DMS114 treated with DMSO at 0.1 percent for 48 hours (cell line): ENCODE data around the gene SRA1.

Experiments used
- DNase-seq: peaks from one replicate; lab custom pipeline; 2025; ENCODE audit not compliant: unreplicated experiment; lab: John Stamatoyannopoulos, UW

SRA1 gene

GRCh38 chr5:140571105-140571504, 13.8 kb upstream of the SRA1 start:
- no peak for DNase-seq

GRCh38 chr5:140570488-140570887, 13.2 kb upstream of the SRA1 start:
- DNase-seq, result no peak

GRCh38 chr5:140570058-140570457, 12.8 kb upstream of the SRA1 start:
- no peak for DNase-seq

DNA sequence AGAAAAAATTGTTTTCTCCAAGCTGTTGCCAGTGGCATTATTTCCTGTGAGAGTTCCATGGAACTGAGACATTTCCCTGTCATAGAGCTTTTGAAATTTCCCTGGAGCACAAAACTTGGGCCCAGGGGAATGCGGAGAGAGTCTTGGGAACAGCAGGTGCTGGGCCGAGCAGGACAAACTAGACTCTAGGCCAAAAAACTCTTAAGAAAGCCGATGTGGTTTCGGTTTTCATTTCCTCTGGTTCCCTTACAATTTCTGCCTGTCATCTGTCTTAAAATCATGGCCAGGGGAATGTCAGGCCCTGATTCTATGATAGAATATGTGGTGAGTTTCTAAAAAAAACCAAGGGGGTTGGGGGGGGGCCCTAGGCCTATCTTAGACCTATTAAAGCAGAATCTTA, 11.9 kb upstream of the SRA1 start:
- no peak for DNase-seq

- no peak for DNase-seq
These were observed 11.3 kb upstream of the SRA1 start for GRCh38 chr5:140568443-140569063.

- no peak for DNase-seq
These were observed 10.6 kb upstream of the SRA1 start for GRCh38 chr5:140567871-140568270.

- no peak for DNase-seq
These were observed 10.0 kb upstream of the SRA1 start for GRCh38 chr5:140567136-140567818.

DNA sequence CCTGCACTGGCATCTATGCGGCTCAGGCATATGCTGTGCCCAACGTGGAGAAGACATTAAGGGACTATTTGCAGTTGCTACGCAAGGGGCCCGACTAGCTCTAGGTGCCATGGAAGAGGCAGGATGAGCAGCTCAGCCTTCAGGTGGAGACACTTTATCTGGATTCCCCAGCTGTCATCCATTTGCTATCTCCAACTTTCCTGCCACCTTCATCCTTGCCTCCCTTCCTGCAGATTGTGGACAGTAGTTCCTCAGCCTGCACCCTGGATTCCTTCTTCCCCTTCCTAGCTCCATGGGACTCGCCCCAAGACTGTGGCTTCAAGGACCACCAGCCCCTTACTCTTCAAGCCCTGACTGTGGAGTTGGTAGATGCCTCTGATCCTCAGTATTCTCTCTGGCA, 9.4 kb upstream of the SRA1 start:
- no peak for DNase-seq

- DNase-seq, result no peak
These were observed 8.5 kb upstream of the SRA1 start for GRCh38 chr5:140565780-140566095.

DNA sequence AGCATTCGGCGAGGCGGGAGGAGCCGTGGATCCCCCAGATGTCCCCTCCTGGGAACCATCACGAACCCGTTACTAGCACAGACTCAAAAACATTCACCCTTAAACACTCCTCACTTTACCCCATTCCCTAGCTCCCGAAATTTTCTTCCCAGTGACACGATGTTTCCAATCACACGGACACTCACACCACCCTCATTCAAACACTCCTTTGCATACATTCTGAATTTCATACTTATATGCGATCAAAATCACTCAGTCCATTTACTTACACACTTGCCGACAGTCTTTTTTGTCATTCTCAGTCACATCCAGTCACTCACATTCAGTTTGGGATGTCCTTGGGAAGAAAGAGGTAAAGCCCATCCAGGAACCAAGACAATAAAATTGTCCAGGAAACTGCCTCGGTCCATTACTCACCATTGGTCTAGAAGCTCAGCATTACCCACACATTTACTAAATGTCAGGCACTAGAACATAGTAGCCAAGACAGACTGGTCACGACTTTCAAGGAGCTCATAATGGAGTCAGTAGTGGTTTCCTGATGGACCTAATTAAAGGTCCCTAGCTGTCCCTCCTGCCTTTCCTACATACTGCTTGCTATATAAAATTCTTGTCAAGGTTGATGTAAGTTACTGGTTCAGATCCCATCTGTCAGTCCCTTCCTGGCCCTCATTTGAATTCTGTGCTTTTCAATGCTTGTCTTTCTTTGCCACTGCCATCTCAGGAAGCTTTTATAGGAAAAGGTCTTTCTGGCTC, 7.9 kb upstream of the SRA1 start:
- no peak for DNase-seq

DNA sequence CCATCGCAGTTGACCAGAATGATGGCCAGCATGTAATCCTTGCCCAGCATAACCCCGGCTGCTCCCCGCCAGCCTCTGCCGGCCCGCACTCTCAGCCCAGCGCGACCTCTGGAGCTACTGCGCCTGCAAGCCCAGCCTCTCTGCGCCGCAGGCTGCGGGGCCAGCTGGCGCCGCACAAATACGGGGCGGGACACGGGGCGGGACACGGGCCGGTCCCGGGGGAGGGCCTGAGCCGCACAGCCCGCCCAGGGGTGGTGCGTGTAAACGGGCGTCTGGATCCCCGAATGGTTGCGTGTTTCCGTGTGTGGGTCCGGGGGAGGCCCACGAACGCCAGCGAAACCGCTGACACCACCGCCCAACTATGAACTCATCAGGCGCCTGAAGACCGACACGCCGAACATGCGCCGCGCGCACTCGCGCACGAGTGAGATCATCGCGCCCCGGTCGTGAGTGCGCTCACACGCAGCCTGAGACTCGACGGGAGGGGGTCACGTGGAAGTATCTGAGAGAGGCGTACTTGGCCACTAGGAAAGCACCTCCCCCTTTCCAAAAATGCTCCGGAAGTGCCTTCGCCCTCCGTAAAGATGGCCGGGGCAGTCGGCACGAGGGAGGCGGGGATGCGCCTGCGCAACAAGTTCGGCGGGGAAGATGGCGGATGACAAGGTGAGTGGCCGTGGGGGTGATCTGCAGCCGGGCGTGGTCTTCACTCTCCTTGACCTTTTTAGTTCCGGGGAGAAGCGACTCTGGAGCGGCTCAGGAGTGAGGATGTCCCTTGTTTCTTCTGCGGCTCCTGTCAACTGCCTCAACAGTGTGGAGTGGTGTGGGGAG, 7.1 kb upstream of the SRA1 start, which contains the start of the genes APBB3 and SLC35A4:
TSS of gene APBB3 (minus strand) at position 403 of the 828 bp plus-strand sequence. CDS start at position 50, 353 bp downstream.
TSS of gene SLC35A4 (plus strand) at position 633 of the 828 bp plus-strand sequence. CDS start 2,342 bp downstream, outside the sequence.
- DNase-seq, result peak; percentile 98

- DNase-seq, result no peak
These were observed 6.3 kb upstream of the SRA1 start for GRCh38 chr5:140563596-140563995.

GRCh38 chr5:140561753-140562523, 4.7 kb upstream of the SRA1 start:
- no peak for DNase-seq

GRCh38 chr5:140560227-140560626, 3.0 kb upstream of the SRA1 start:
- no peak for DNase-seq

DNA sequence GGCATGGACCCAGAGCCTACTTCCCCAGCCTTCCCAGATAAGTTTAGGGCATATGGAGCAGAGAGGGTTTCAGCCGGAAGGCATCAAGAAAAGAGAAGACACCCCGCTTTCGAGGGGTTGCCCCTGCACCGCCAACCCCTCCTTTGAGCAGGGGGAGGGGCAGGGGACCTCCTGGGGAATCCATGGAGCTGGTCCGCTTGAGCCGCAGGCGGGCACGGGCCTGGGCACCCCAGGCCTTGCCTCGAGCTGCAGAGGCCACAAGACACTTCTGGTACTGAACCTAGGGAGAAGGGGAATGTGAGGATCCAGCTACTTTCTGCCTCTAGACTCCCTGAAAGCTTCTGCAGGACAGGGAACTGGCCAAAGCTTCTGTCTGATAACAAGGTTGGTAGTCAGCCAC, 1.3 kb upstream of the SRA1 start:
- DNase-seq, result no peak

GRCh38 chr5:140557965-140558364, 692 bp upstream of the SRA1 start:
- DNase-seq, result no peak

- DNase-seq, result no peak
These were observed 835 bp downstream of the SRA1 start for GRCh38 chr5:140556438-140556837.

GRCh38 chr5:140555747-140556312, 1.4 kb downstream of the SRA1 start:
- DNase-seq, result no peak

- DNase-seq, result no peak
These were observed 2.8 kb downstream of the SRA1 start for GRCh38 chr5:140554454-140554853.

DNA sequence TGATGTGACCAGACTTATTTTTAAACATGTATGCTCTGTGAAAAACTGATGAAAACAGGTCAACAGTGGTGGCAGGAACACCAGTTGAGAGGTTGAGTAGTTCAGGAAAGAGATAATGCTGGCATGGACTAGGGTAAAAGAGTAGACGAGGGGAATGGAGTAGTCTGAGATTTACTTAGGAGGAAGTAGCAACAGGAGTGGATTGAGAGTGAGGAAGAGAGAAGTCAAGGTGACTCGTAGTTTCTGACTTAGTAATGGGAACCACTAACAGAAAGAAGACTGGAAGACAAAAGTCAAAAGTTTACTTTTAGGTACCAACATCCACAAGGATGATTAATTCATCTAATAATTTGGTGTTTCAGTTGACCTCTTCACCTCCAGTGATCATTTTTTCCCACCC, 3.6 kb downstream of the SRA1 start:
- DNase-seq, result no peak
